ENCODE results near the gene SART3. TPM values are rescaled to one million over a fixed set of nuclear protein-coding genes. Genes with fewer than 3 reads are reported as not detected.

Gene SART3
- total RNA-seq, 4 donors from 2014 or later, result 37.7 to 87.8 (median 60.4) TPM

DNA sequence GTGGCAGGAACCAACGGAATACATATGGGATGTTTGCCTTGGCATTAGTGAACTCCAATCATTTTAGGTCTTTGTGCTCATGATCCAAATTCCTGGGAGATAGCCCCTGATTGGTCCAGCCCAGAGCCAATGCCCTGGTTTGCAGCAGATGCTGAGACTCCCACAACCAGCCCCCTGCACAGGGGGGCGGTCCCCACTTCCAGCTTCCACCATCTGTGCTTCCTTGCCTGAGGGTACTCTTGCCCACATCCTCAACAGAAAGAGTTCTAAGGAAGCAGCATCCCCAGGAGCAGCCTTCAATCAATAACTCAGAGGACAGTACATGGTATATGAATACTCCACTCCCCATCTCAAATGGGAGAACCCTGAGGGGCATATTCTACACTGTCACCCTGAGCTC lies 85.6 kb downstream of the SART3 start:
- no peak for TF ChIP-seq CTCF (IDR thresholded peaks at IDR 0.05)
- DNase-seq (ENCODE audit: low spot score) (no peak), ATAC-seq (ENCODE audit: low FRiP score) (no peak)

DNA sequence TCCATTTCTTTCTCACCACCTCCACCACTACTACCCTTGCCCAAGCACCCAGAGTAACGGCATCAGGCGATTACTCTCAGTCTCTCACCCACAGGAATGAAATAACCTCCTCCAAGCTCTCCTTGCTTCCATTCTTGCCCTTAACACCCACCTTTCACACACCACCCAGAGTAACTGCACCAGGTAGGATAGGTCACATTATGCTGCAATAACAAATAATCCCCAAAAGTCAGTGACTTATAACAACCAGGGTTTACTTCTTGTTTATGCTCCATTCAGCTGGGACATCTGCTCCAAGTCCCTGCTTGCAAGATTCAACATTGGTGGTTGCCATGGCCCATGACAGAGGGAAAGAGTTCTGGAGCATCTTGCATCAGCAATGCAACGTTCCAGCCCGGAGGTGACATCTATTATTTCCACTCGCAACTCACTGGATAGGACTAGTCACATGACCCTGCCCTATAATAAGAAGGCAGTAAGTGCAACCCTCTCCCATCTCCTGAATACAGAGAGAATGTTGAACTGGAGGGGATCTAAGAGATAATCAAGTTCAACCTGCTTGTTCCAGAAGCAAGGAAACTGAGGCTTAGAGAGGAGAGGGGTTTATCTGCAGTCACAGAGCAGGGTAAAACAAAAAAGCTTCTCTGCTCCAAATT lies 87.4 kb downstream of the SART3 start:
- no peak for ATAC-seq (ENCODE audit: low FRiP score)

More for the DNA sequence above, 87.4 kb downstream of the SART3 start:
- TF ChIP-seq CTCF (IDR thresholded peaks at IDR 0.05), result no peak
- DNase-seq (ENCODE audit: low spot score), result no peak

Other genes starting within 250 kb of the SART3 start
- 10 to 100 TPM; 20.7 to 28.1 (median 23.1) TPM for gene CMKLR1, start 221.9 kb downstream of the SART3 start, total RNA-seq
- 10 to 100 TPM in 1 of 4 donors, 1 to 10 TPM in 3; 6.6 to 10.6 (median 9.5) TPM for gene FICD, start 45.9 kb downstream of the SART3 start, total RNA-seq
- gene ISCU, start 1.4 kb upstream of the SART3 start, total RNA-seq, result 100 to 1,000 TPM; 148 to 260 (median 187) TPM
- 10 to 100 TPM in 2 of 4 donors, 1 to 10 TPM in 2; 3.1 to 28.8 (median 8.8) TPM for gene TMEM119, start 36.9 kb upstream of the SART3 start, total RNA-seq
- gene SELPLG, start 72.7 kb upstream of the SART3 start, total RNA-seq, result 10 to 100 TPM; 12.4 to 45.6 (median 18.3) TPM
- 100 to 1,000 TPM; 100 to 273 (median 154) TPM for gene CORO1C, start 170.3 kb upstream of the SART3 start, total RNA-seq